ENCODE data around the gene C6orf15.

C6orf15 gene

GRCh38 chr6:31065556-31065955 is 46.8 kb downstream of the C6orf15 start:
- DNase-seq: no peak

DNA sequence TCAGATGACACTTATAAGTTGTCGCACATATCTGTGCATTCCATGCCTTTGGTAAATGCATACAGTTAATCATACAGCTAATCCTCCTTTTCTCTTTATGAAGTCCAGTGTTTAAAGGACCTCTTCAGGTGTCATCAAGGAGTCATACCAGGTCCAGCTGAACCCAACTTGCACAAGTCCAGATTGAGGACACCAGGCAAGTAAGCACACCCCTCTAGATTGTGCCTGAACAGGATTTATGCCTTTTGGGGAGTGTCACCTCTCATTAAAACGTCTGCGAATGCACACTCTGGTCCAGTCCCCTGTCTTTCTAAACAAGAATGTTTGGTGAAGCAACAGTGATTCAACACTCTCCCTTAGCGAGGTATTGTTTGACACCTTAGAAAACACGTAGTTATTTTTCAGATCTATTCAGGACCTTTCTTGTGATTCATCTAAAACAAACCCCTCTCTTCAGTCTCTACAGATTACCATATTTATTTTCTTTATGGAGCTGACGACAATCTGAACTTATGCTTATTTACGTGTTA is 48.4 kb downstream of the C6orf15 start:
- DNase-seq: no peak
